ENCODE data around the gene PRSS56. TPM values are rescaled to one million over a fixed set of nuclear protein-coding genes. Genes with fewer than 3 reads are reported as not detected.
"Not testable (repeated sequence)": the region's sequence is repeated elsewhere in the genome, so short reads cannot be mapped to it uniquely, and the experiment has no call there.

The PRSS56 gene
- polyA plus RNA-seq, 4 donors: 0.15 to 0.29 TPM; not detected in 2

GRCh38 chr2:232523682-232524597 lies 3.8 kb downstream of the PRSS56 start:
- no peak for DNase-seq (ENCODE audit: low read depth in 4 of 4, low spot score in 3 of 4)

GRCh38 chr2:232524771-232525170 lies 4.6 kb downstream of the PRSS56 start:
- DNase-seq (ENCODE audit: low read depth in 4 of 4, low spot score in 3 of 4): no peak

DNA sequence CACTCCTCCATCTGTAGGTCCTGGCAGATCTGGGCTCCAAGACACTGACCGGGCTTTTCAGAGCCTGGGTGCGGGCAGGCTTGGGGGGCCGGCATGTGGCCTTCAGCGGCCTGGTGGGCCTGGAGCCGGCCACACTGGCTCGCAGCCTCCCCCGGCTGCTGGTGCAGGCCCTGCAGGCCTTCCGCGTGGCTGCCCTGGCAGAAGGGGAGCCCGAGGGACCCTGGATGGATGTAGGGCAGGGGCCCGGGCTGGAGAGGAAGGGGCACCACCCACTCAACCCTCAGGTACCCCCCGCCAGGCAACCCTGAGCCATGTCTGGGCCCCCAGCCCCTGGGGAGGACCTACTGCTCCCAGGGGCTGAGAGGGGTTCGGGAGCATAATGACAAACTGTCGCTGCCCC lies 5.0 kb downstream of the PRSS56 start:
- DNase-seq (ENCODE audit: low read depth in 4 of 4, low spot score in 3 of 4): no peak

DNA sequence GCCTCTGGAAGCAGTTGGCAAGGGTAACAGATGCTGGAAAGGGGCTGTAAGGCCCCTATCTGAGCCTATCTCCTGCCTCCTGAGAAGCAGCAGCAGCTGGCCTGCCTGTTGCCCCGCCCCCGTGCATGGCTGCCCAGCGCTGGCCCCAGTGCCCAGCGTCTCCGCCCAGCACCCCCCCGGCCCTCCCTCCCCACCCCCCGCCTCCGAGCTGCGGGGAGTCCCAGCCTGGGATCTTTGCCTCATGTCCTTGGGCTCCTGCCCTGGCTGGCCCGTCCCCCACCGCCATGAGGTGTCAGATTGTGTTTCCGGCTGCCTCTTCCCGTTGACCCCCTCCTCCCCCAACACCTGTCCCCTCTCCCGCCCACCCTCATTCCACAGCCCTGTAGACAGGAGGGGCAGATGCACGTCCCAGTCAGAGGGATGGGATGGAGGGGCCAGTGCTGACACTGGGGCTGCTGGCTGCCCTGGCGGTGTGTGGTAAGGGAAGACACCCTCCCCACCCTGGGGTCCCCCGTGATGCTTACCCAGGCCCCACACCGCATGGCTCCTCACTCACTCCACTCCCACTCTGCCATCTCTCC lies 5.7 kb downstream of the PRSS56 start, which contains the start of gene CHRND:
TSS of gene CHRND (plus strand) at position 370 of the 581 bp plus-strand sequence. CDS start at position 426, 56 bp downstream.
- DNase-seq (ENCODE audit: low read depth in 4 of 4, low spot score in 3 of 4): no peak

DNA sequence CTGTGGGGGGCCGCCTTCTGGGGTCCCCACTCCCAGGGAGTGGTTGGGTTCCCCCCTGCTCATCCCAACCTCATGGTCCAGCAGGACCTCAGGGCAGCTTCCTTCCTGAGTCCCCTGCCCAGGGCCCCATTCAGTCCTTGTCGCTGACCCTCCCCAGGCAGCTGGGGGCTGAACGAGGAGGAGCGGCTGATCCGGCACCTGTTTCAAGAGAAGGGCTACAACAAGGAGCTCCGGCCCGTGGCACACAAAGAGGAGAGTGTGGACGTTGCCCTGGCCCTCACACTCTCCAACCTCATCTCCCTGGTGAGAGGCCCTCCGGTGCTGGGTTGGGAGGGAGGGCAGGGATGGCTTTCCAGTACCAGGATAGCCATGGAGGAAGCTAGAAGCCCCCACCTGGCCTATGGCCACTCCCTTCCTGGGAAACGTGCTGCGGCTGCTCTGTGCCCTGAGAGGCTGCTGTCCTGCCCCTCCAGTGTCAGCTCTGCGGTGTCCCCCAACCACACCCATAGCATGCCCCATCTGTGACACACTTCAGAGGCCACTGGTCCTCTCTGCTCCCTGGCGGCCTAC lies 6.3 kb downstream of the PRSS56 start:
- no peak for DNase-seq (ENCODE audit: low read depth in 4 of 4, low spot score in 3 of 4)

GRCh38 chr2:232527905-232528470 lies 7.8 kb downstream of the PRSS56 start:
- no peak for DNase-seq (ENCODE audit: low read depth in 4 of 4, low spot score in 3 of 4)

DNA sequence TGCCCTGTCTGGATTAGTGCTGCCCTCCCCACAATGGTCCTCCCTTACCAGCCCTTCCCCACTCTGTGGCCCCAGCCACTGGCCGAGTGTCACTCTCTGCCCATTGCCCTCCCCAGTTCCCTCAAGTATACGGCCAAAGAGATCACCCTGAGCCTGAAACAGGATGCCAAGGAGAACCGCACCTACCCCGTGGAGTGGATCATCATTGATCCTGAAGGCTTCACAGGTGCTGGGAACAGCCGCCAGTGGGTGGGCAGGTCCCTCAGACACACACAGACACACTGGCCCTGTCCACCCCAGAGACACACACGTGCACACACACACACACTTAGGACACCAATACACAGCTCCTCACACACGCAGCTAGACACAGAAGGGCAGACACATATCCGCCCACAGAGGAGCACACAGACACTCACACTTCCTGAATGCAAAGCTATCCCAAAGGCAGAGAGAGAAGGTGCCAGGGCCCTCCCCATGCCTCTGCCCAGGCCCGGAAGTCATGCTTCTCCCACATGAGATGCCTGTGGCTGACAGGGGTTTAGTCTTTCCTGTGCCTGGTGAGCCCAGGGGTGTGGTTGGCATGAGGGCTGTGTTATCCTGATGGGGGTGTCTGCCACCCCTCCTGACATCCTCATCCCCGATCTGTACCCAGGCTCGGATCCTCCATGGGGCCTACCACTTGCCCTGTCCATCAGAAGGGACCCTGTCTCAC lies 8.7 kb downstream of the PRSS56 start:
- no peak for DNase-seq (ENCODE audit: low read depth in 4 of 4, low spot score in 3 of 4)

DNA sequence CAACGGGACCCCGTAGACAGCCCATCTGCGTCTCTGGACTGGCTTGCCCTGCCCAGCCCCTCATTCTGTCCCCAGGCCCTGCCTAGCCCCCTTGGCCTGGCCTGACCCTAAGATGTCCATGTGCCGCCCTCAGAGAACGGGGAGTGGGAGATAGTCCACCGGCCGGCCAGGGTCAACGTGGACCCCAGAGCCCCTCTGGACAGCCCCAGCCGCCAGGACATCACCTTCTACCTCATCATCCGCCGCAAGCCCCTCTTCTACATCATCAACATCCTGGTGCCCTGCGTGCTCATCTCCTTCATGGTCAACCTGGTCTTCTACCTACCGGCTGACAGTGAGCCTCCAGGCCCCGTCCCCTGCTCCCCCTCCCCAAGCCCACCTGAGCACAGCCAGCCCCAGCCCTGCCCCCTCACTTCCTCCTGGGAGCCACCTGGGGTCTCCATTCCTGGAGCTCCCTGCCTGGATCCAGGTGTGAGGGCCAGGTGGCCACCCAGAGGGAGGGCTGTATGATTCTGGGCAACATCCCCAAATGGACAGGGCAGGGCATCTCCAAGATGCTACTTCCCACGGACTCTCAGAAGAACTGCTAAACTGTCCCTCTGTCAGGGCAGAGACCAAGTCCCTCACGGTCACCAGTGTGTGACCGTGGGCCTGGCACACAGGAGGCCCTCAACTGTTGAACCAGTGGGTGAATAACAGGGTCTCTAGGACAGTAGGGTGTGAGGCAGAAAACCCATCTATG lies 9.8 kb downstream of the PRSS56 start:
- DNase-seq (ENCODE audit: low read depth in 4 of 4, low spot score in 3 of 4): no peak

GRCh38 chr2:232530626-232531260 lies 10.6 kb downstream of the PRSS56 start:
- no peak for DNase-seq (ENCODE audit: low read depth in 4 of 4, low spot score in 3 of 4)

DNA sequence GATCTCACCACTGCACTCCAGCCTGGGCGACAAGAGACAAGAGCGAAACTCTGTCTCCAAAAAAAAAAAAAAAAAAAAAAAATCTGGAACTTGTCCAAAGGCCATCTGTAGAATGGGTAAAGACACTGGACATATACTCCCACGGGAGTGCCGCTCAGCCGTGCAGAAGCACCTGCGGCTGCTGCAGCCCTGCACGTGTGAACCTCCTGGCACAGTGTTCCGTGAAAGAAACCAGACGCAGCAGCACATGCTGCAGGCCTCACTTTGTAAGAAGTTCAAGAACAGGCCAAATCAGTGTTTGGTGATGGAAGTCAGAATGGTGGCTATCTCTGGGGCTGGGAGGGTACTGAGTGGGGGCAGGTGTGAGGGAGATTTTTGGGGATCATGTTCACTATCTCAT lies 12.2 kb downstream of the PRSS56 start:
- DNase-seq (ENCODE audit: low read depth in 4 of 4, low spot score in 3 of 4): no peak

DNA sequence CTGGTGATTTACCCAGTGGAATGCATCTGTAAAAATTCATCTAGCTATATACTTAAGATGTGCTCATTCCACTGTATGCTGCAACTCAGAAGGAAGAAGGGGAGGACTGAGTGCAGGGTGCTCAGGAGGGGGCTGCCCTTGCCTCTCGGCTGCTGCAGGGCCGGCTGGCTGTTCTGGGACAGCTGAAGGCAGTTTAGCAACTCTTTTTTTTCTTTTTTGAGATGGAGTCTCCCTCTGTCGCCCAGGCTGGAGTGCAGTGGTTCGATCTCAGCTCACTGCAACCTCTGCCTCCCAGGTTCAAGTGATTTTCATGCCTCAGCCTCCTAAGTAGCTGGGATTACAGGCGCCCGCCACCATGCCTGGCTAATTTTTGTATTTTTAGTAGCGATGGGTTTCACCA lies 12.6 kb downstream of the PRSS56 start:
- not testable (repeated sequence) for DNase-seq (ENCODE audit: low read depth in 4 of 4, low spot score in 3 of 4)

- DNase-seq (ENCODE audit: low read depth in 4 of 4, low spot score in 3 of 4): no peak
Measured at GRCh38 chr2:232533944-232534710, 13.9 kb downstream of the PRSS56 start.

DNA sequence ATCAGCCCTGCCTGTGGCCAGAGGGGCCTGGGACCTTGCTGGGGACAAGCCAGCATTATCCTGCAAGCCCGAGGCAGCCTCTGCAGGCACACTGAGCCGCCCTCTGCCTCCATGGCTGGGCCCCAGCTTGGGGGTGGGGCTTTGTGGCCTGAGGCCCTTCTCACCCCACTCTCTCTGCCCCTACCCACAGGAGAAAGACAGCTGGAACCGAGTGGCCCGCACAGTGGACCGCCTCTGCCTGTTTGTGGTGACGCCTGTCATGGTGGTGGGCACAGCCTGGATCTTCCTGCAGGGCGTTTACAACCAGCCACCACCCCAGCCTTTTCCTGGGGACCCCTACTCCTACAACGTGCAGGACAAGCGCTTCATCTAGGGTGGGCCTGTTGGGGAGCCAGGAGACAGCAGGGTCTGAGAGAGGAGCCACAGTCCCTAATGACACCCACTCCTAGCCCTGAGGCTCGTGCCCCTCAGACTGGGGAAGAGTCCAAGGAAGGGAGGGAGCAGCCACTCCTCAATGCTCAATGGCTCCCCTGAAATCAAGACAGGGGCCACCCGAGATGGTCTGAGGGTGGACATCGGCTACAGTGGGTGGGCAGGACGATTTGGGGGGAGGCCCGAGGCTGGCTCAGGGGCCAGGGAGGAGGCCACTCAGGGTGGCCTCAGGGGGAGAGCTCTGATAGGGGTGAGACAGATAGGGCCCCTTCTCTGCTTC lies 14.9 kb downstream of the PRSS56 start:
- DNase-seq (ENCODE audit: low read depth in 4 of 4, low spot score in 3 of 4): no peak

GRCh38 chr2:232535761-232536530 lies 15.8 kb downstream of the PRSS56 start:
- no peak for DNase-seq (ENCODE audit: low read depth in 4 of 4, low spot score in 3 of 4)

GRCh38 chr2:232537079-232537478 lies 16.9 kb downstream of the PRSS56 start:
- DNase-seq (ENCODE audit: low read depth in 4 of 4, low spot score in 3 of 4): no peak

DNA sequence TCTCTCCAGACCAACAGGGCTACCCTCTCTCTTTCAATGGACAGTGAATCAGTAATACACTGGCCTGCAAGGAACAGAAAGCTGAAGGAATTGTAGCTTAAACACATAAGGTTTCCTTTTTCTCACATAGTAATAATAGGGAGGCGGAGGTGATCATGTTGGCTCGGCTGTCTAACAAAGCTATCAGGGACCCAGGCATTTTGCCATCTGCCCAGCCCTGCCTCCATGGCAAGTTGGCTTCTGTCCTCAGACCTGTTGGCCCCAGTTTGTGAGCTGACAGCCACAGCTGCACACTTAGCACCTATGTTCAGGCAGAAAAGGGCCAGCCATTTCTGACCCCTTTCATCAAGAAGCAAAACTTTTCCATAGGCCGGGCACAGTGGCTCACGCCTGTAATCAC lies 17.3 kb downstream of the PRSS56 start:
- DNase-seq (ENCODE audit: low read depth in 4 of 4, low spot score in 3 of 4): no peak

DNA sequence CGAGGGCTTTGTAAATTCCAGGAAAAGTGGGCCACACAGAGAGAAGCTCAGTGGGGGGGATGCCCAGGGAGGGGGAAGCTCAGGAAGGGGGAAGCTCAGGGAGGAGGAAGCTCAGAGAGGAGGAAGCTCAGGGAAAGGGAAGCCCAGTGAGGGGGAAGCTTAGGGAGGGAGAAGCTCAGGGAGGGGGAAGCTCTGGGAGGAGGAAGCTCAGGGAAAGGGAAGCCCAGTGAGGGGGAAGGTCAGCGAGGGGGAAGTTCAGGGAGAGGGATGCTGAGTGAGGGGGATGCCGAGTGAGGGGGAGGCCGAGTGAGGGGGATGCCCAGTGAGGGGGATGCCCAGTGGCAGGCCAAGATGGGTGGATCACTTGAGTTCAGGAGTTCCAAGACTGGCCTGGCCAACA lies 18.5 kb downstream of the PRSS56 start:
- DNase-seq (ENCODE audit: low read depth in 4 of 4, low spot score in 3 of 4): no peak
